PFSK-1 (cell line): ENCODE measurements around the gene LRIT2.

ENCODE experiments used
- FOXP2 ChIP-seq: optimal IDR thresholded peaks from 2 replicates; pipeline ENCODE3; 2011; ENCODE audit warnings: borderline replicate concordance, control low read depth, inconsistent platforms; ENCODE audit not compliant: insufficient read depth; ENCODE audit errors: extremely low read length, extremely low read depth
- POLR2AphosphoS5 ChIP-seq: IDR thresholded peaks from 2 replicates; pipeline ENCODE4 v1.6.1; 2012; ENCODE audit warnings: low read depth, mild to moderate bottlenecking, control low read depth, low read length, moderate library complexity
- SIN3A ChIP-seq: IDR thresholded peaks from 2 replicates; pipeline ENCODE4 v1.6.1; 2012; ENCODE audit warnings: mild to moderate bottlenecking, low read length, moderate library complexity, borderline replicate concordance; ENCODE audit not compliant: insufficient read depth
- TAF1 ChIP-seq: IDR thresholded peaks from 2 replicates; pipeline ENCODE4 v1.6.1; 2012; ENCODE audit warnings: low read length, control low read depth, borderline replicate concordance; ENCODE audit not compliant: insufficient read depth
- TF ChIP-seq, protein P1 (sequence below), 2 experiments: IDR thresholded peaks; 2 replicates each; pipeline versions ENCODE4 v1.6.1 to v1.8.0; 2011 to 2012; ENCODE audit warnings: low read depth in 2 of 2, low read length in 2 of 2, control low read depth in 1 of 2, inconsistent platforms in 1 of 2, mild to moderate bottlenecking in 1 of 2, moderate library complexity in 1 of 2; ENCODE audit not compliant: insufficient read depth in 1 of 2

Gene LRIT2

DNA sequence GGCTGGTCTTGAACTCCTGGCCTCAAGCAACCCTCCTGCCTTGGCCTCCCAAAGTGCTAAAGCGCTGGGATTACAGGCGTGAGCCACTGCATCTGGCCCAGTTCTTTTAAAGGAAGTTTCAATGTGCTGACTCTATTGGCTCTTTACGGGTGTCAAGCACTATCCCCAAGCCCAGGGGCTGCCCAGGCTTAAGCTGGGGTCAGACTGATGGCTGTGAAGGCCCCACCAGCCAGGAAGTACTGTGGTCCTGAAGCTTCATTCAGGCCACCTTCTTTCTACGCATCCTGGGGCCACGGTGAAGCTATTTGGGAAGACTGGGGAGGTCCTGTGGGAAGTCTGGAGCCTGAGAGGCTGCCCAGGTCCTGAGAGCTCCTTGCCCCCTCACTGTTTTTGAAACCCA, 43.7 kb downstream of the LRIT2 start:
- TF ChIP-seq, protein P1, sequence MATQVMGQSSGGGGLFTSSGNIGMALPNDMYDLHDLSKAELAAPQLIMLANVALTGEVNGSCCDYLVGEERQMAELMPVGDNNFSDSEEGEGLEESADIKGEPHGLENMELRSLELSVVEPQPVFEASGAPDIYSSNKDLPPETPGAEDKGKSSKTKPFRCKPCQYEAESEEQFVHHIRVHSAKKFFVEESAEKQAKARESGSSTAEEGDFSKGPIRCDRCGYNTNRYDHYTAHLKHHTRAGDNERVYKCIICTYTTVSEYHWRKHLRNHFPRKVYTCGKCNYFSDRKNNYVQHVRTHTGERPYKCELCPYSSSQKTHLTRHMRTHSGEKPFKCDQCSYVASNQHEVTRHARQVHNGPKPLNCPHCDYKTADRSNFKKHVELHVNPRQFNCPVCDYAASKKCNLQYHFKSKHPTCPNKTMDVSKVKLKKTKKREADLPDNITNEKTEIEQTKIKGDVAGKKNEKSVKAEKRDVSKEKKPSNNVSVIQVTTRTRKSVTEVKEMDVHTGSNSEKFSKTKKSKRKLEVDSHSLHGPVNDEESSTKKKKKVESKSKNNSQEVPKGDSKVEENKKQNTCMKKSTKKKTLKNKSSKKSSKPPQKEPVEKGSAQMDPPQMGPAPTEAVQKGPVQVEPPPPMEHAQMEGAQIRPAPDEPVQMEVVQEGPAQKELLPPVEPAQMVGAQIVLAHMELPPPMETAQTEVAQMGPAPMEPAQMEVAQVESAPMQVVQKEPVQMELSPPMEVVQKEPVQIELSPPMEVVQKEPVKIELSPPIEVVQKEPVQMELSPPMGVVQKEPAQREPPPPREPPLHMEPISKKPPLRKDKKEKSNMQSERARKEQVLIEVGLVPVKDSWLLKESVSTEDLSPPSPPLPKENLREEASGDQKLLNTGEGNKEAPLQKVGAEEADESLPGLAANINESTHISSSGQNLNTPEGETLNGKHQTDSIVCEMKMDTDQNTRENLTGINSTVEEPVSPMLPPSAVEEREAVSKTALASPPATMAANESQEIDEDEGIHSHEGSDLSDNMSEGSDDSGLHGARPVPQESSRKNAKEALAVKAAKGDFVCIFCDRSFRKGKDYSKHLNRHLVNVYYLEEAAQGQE (IDR thresholded peaks at IDR 0.05; ENCODE audit: insufficient read depth in 1 of 2, low read depth in 2 of 2, low read length in 2 of 2), result no peak
- TF ChIP-seq POLR2AphosphoS5 (no peak), FOXP2 (no peak), SIN3A (no peak), TAF1 (no peak)

DNA sequence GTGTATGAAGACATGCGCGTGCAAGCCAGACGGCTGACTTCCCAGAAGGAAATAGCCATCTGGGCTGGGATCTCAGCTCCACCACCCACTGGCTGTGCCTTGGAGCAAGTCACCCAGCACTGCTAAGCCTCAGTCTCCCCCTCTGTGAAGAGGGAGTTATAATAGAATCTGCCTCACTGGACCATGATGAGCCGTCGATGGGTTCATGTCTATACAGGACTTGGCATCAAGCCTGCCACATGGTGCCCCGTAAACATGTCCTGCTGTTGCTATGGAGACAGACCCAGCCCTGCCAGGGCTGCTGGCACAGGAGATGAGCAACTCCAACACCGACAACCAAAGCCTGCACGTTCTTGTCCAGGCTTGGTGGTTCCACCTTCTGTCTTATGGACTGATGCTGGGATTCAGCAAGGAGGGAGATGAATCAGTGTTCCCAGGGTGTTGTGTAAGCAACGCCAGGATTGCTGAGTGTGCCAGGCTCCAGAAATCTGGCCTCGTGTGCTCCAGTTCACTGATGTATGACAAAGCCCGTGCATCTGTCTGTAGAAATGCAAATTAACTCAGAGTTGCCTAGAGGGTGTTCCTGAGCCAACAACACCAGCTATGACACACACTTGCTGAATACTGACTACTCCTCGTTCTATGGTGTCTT, 46.2 kb downstream of the LRIT2 start:
- TF ChIP-seq, protein P1 (IDR thresholded peaks at IDR 0.05; ENCODE audit: insufficient read depth in 1 of 2, low read depth in 2 of 2, low read length in 2 of 2), result no peak
- TF ChIP-seq FOXP2 (no peak), SIN3A (no peak), TAF1 (no peak), POLR2AphosphoS5 (no peak)

DNA sequence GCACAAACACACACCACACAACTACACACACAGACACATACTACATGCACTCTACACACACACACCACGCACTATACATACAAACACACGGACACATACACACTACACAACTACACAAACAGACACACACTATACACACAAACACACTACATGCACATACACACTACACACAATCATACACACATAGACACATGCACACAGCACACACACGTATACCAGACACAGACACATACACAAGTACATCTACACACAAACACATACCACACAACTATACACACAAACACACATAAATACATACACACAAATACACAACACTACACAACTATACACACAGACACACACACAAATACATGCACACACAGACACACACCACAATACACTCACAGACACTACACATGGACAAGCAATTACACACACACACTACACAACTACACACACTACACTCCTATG, 47.2 kb downstream of the LRIT2 start:
- no peak for TF ChIP-seq SIN3A
- no peak for TF ChIP-seq FOXP2
- TF ChIP-seq, protein P1 (IDR thresholded peaks at IDR 0.05; ENCODE audit: insufficient read depth in 1 of 2, low read depth in 2 of 2, low read length in 2 of 2), result no peak
- TF ChIP-seq TAF1, result no peak
- TF ChIP-seq POLR2AphosphoS5, result no peak

DNA sequence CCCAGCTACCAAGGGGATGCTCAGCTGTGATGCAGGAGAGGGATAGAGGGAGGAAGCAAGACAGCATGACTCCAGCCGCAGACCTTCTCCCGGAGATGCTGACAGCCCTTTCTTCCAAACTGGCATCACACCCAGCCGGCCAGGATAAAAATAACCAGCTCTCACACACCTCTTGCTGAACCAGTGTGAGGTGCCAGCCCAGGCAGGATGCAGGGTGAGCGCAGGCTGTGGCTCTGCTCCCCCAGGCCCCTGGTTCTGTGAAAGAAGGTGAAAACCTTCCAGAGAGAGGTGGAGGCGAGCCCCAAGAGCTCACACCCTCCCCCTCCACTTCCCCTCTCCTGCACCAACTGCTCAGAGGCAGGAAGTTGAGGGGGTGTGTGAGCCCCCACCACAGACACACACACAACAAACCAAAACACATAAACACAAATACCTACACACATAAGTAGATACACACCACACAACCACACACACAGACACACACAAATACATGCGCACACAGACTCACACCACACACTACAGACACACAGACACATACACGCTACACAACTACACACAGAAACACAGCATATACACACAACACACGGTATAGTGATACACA, 47.7 kb downstream of the LRIT2 start:
- TF ChIP-seq POLR2AphosphoS5, result no peak
- no peak for TF ChIP-seq SIN3A
- no peak for TF ChIP-seq FOXP2
- TF ChIP-seq, protein P1 (IDR thresholded peaks at IDR 0.05; ENCODE audit: insufficient read depth in 1 of 2, low read depth in 2 of 2, low read length in 2 of 2), result no peak
- TF ChIP-seq TAF1, result no peak
